Hepatocyte (in vitro differentiated cells): ENCODE measurements around the gene B3GALT2.
A peak's percentile ranks its signal among the peaks of the same experiment; 100 is the strongest.

Source experiments
- EZH2 ChIP-seq: fragments of 200-600 bp; sonication (generic); IDR thresholded peaks from 2 replicates; pipeline ENCODE4 v1.6.1; 2016; ENCODE audit warnings: antibody characterized with exemption, mild to moderate bottlenecking, borderline replicate concordance
- TF ChIP-seq, protein P1 (sequence below): fragments of 200-600 bp; sonication (generic); IDR thresholded peaks from 2 replicates; pipeline ENCODE4 v1.5.1; 2016; ENCODE audit warnings: antibody characterized with exemption, mild to moderate bottlenecking; ENCODE audit not compliant: poor library complexity

DNA sequence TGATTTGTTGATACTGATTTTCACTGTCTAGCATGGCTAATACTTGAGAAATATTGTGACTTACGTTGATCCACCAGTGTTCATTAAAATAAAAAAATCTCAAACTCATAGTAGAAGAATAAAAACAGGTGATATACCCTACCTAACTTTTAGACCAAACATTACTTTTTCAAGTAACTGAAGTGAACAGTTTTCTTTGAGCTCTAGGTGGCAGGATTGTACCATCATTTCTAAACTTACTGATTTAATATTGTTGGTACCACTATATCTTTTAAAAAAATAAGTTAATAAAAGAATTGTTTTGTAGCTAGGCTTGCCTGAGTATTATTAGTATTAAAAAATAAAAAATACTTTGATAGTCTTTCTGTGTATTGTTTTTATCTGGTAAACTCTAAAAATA, 43.1 kb downstream of the B3GALT2 start:
- TF ChIP-seq, protein P1, sequence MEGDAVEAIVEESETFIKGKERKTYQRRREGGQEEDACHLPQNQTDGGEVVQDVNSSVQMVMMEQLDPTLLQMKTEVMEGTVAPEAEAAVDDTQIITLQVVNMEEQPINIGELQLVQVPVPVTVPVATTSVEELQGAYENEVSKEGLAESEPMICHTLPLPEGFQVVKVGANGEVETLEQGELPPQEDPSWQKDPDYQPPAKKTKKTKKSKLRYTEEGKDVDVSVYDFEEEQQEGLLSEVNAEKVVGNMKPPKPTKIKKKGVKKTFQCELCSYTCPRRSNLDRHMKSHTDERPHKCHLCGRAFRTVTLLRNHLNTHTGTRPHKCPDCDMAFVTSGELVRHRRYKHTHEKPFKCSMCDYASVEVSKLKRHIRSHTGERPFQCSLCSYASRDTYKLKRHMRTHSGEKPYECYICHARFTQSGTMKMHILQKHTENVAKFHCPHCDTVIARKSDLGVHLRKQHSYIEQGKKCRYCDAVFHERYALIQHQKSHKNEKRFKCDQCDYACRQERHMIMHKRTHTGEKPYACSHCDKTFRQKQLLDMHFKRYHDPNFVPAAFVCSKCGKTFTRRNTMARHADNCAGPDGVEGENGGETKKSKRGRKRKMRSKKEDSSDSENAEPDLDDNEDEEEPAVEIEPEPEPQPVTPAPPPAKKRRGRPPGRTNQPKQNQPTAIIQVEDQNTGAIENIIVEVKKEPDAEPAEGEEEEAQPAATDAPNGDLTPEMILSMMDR: peak; percentile 62
- TF ChIP-seq EZH2: no peak
